GM23338 (cell line): Measurements from ENCODE around the gene EPHA4. TPM values are rescaled to one million over a fixed set of nuclear protein-coding genes. Genes with fewer than 3 reads are reported as not detected.

Experiments used
- CREB1 ChIP-seq: fragments of 250-450 bp; sonication (Bioruptor Pico); IDR thresholded peaks from 2 replicates; pipeline ENCODE4 v1.5.0; 2020; ENCODE audit warnings: low read depth, mild to moderate bottlenecking, moderate library complexity
- CTCF ChIP-seq, 2 experiments: fragments of 200-600 bp in 1 of 2; sonication (generic) in 1 of 2; conservative IDR thresholded peaks; 2 replicates each; pipeline versions ENCODE4 v1.5.1 to v1.6.1; 2016 to 2017; ENCODE audit warnings: antibody characterized with exemption in 2 of 2, low read depth in 2 of 2, mild to moderate bottlenecking in 2 of 2, moderate library complexity in 1 of 2
- POLR2AphosphoS5 ChIP-seq: IDR thresholded peaks from 2 replicates; pipeline ENCODE4 v1.6.1; 2016; ENCODE audit warnings: antibody characterized with exemption, low read depth
- REST ChIP-seq: IDR thresholded peaks from one replicate; pipeline ENCODE4 v1.6.1; 2018; ENCODE audit warnings: antibody characterized with exemption; ENCODE audit not compliant: unreplicated experiment
- ZNF114 ChIP-seq: fragments of 250-450 bp; sonication (Bioruptor Pico); IDR thresholded peaks from 2 replicates; pipeline ENCODE4 v1.5.0; 2020; ENCODE audit warnings: mild to moderate bottlenecking, moderate library complexity
- polyA plus RNA-seq: library from polyadenylated mRNA; unstranded; fragments of >200 nt; fragmentation: Nextera tagmentation; extraction: Ambion mirVana; gene quantifications from 2 replicates; pipeline ENCODE4 v1.2.1, GENCODE V29; 2016
- total RNA-seq: library from RNA; depleted of rRNA; stranded (reverse); fragments of >200 nt; shearing (Covaris generic); gene quantifications from 2 replicates; pipeline ENCODE4 v1.2.3, GENCODE V29; 2014
- TF ChIP-seq, protein P1 (sequence below): fragments of 250-450 bp; sonication (Bioruptor Pico); IDR thresholded peaks from 2 replicates; pipeline ENCODE4 v1.5.0; 2020; ENCODE audit warnings: mild to moderate bottlenecking, moderate library complexity
- TF ChIP-seq, protein P2 (sequence below): IDR thresholded peaks from 2 replicates; pipeline ENCODE4 v1.6.1; 2016; ENCODE audit warnings: antibody characterized with exemption

EPHA4 gene
- total and polyA plus RNA-seq, 2 experiments from 2014 or later: 4.1 to 6.2 TPM

GRCh38 chr2:221372907-221373306 lies 199.2 kb downstream of the EPHA4 start (continued):
- TF ChIP-seq, protein P1, sequence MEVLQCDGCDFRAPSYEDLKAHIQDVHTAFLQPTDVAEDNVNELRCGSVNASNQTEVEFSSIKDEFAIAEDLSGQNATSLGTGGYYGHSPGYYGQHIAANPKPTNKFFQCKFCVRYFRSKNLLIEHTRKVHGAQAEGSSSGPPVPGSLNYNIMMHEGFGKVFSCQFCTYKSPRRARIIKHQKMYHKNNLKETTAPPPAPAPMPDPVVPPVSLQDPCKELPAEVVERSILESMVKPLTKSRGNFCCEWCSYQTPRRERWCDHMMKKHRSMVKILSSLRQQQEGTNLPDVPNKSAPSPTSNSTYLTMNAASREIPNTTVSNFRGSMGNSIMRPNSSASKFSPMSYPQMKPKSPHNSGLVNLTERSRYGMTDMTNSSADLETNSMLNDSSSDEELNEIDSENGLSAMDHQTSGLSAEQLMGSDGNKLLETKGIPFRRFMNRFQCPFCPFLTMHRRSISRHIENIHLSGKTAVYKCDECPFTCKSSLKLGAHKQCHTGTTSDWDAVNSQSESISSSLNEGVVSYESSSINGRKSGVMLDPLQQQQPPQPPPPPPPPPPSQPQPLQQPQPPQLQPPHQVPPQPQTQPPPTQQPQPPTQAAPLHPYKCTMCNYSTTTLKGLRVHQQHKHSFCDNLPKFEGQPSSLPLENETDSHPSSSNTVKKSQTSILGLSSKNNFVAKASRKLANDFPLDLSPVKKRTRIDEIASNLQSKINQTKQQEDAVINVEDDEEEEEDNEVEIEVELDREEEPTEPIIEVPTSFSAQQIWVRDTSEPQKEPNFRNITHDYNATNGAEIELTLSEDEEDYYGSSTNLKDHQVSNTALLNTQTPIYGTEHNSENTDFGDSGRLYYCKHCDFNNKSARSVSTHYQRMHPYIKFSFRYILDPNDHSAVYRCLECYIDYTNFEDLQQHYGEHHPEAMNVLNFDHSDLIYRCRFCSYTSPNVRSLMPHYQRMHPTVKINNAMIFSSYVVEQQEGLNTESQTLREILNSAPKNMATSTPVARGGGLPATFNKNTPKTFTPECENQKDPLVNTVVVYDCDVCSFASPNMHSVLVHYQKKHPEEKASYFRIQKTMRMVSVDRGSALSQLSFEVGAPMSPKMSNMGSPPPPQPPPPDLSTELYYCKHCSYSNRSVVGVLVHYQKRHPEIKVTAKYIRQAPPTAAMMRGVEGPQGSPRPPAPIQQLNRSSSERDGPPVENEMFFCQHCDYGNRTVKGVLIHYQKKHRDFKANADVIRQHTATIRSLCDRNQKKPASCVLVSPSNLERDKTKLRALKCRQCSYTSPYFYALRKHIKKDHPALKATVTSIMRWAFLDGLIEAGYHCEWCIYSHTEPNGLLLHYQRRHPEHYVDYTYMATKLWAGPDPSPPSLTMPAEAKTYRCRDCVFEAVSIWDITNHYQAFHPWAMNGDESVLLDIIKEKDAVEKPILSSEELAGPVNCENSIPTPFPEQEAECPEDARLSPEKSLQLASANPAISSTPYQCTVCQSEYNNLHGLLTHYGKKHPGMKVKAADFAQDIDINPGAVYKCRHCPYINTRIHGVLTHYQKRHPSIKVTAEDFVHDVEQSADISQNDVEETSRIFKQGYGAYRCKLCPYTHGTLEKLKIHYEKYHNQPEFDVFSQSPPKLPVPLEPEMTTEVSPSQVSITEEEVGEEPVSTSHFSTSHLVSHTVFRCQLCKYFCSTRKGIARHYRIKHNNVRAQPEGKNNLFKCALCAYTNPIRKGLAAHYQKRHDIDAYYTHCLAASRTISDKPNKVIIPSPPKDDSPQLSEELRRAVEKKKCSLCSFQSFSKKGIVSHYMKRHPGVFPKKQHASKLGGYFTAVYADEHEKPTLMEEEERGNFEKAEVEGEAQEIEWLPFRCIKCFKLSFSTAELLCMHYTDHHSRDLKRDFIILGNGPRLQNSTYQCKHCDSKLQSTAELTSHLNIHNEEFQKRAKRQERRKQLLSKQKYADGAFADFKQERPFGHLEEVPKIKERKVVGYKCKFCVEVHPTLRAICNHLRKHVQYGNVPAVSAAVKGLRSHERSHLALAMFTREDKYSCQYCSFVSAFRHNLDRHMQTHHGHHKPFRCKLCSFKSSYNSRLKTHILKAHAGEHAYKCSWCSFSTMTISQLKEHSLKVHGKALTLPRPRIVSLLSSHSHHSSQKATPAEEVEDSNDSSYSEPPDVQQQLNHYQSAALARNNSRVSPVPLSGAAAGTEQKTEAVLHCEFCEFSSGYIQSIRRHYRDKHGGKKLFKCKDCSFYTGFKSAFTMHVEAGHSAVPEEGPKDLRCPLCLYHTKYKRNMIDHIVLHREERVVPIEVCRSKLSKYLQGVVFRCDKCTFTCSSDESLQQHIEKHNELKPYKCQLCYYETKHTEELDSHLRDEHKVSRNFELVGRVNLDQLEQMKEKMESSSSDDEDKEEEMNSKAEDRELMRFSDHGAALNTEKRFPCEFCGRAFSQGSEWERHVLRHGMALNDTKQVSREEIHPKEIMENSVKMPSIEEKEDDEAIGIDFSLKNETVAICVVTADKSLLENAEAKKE (CRISPR knock-in tag): no peak
- no peak for TF ChIP-seq CREB1 (CRISPR knock-in tag)
- TF ChIP-seq CTCF (conservative IDR thresholded peaks at IDR 0.05; ENCODE audit: low read depth in 2 of 2): no peak
- TF ChIP-seq, protein P2, sequence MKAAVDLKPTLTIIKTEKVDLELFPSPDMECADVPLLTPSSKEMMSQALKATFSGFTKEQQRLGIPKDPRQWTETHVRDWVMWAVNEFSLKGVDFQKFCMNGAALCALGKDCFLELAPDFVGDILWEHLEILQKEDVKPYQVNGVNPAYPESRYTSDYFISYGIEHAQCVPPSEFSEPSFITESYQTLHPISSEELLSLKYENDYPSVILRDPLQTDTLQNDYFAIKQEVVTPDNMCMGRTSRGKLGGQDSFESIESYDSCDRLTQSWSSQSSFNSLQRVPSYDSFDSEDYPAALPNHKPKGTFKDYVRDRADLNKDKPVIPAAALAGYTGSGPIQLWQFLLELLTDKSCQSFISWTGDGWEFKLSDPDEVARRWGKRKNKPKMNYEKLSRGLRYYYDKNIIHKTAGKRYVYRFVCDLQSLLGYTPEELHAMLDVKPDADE: no peak
- no peak for TF ChIP-seq ZNF114
- no peak for TF ChIP-seq REST
- no peak for TF ChIP-seq POLR2AphosphoS5
